HG03378 (cell line): ENCODE data around the gene PLCL1.

Source experiments
- ATAC-seq: cut with Tn5 transposase; IDR thresholded peaks from one replicate; pipeline ENCODE4 v1.9.1; 2021; ENCODE audit warnings: mild to moderate bottlenecking, moderate library complexity; ENCODE audit not compliant: unreplicated experiment

Gene PLCL1

DNA sequence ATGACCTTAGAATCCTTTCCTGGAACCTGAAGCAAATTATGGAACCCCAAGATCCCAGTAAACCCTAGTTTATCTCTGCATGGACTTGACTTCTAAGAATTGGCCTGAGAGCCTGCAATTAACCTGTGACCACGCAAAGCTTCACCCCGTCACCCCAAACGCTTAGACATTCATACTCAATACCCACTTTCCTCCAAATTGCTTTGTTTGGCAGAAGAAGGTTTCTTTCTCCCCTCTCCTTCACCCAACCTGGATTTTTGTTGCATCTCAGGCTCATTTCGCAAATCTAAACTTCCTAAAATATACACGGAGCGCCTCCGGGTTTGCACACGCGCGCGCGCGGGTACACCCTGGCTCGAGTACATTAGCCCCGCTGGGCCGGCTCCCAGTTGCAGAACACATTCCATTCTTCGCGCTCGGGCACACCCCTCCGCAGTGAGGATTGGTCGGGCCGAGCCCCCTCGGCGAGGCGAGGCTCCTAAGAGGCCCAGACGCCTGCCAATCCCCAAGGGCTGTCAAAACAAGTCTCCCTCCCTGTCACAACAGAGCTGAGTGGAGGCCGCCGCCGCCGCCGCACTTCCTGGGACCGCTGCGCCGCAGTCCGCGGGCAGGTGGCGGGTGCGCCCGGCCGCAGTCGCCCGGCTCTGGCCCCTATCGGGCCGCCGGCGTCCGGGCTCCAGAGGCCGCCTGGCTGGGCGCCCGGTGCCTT, at the start of gene PLCL1:
Gene PLCL1, plus strand, starts transcription at position 545 of the 709 bp plus-strand sequence.
- ATAC-seq, result peak; percentile 99

GRCh38 chr2:197759013-197759412, 45.4 kb upstream of the PLCL1 start:
- no peak for ATAC-seq

GRCh38 chr2:197759625-197760292, 44.6 kb upstream of the PLCL1 start:
- ATAC-seq, result no peak

- no peak for ATAC-seq
Observed at GRCh38 chr2:197760293-197760657, 44.1 kb upstream of the PLCL1 start.

DNA sequence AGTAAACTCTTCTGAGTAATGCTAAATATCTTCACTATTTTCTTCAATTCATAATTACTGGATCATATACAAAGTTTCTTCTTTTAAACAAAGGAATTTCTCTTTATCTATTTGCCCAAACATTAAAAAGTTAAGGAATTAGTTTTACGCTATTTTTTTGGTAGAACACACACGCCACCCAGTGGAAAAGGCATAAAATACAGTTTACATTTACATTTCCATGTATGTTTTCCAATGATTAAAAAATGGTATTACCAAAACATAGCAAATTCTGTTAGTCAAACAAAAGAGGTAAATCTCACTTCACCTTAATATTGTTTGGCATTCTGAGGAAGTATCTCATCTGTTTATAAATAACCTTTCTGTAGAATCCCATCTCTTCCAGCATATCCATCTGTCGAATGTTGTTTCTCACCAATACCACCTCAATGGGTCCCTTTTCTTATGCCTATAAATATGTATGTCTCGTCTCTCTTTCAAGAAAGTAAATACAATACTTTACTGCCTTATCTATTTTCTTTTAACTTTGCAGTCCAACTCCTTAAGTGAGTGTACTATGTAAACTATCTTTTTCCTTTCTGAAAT, 26.5 kb upstream of the PLCL1 start:
- no peak for ATAC-seq

GRCh38 chr2:197779261-197779660, 25.1 kb upstream of the PLCL1 start:
- ATAC-seq, result no peak

DNA sequence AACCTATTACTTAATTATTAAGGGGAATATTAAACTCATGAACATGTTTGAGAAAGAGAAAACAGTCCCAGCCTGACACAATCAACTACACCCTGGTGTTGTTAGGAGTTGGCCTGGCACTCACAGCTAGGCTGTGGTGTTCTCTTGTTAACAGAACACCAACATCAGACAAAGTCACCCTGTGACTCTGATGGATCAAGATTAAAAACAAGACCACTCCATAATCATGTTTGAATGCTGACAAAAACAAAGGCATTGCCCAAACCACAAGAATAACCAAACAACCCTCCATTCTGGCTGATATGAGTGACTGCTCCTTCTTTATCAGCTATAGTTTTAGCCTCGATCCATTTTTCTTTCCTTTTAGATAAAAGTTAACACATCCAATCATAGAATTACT, 22.3 kb upstream of the PLCL1 start:
- ATAC-seq, result no peak

DNA sequence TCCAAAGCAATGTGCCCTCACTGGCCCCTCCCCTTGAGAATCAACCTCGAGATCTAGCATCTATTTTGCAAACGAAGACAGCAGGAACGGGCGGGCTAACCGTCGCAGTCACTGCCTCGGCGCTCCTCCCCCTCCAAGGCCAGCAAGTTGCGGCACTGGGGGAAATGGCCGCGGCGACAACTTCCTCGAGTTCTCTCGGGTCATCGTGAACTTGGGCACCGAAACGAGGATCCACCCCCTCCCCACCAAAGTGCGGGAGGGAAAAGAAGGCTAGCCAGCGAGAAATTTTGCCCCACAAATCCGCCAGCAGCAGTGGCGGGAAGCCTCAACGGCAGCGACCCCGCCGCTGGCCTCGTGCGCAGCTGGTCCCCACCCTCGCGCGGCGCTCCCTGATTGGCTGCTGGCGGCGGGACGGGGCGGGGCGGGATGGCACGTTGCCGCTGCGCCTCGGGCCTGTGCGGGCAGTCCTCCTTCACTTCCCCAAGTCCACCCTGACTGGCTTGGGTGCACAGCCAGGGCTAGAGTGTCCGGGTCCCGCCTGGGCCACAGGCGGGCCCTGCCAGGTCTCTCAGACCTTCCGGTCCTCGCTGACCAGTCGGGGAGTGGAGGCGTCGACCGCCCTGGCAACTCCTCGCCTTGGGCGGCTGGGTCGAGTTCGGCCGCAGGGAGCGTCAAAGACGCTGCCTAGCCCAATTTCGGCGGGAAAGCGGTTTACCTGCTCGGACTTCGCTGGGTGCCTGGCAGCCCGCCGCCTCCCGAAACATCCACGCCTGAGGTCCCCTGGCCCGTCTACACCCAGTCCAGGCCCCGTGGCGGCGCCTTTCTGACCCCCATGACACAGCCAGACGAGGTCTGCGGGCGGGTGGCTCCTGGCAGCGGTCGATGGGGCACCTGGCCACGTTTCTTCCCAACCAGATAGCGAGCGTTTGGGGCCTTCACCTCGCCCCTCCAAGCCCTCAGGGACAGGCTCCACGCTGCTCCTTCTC, 19.1 kb upstream of the PLCL1 start, which contains the start of gene BOLL:
Gene BOLL, minus strand, starts transcription at position 364 of the 986 bp plus-strand sequence. CDS start 3,469 bp downstream, outside the sequence.
- no peak for ATAC-seq

DNA sequence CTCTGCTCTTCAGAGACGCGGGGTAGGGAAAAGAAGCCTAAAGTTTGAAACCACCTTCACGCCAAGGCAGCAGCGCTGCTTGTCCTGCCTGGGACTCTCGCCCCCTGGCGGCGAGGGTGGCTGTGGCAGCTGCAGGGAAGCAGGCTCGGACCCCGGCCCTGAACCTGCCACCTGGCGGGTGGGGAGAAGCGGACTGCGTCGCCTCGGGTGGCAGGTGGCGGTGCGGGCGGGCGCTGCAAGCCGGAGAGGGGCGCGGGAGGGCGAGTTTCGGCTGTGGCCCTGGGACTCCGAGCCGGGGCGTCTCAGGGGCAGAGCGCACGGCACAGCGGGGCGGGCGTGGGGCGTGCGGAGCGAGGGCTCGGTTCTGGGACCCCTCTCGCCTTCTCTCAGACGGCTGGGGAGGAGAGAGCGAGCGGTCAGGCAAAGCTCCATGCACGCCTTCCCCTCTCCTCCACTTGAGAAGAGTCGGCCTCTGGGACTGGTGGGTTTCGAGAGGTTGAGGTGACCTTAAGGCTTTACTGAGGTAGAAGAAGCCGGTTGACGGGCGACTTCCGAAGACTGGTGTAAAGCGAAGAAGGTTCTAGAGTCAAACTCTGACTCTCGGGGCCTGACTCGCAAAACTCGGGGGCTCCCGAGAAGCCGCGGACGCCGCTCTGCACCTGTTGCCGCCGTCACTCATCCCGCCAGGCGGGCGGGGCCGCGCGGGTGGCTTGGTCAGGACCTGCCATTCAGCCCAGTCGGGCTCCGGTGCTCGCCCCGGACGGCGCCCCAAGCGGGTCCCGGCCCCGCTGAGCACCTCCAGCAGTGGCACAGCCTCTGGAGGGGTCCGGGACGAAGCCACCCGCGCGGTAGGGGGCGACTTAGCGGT, 18.1 kb upstream of the PLCL1 start:
- peak; percentile 58 for ATAC-seq

- no peak for ATAC-seq
Observed at GRCh38 chr2:197793456-197793855, 10.9 kb upstream of the PLCL1 start.

DNA sequence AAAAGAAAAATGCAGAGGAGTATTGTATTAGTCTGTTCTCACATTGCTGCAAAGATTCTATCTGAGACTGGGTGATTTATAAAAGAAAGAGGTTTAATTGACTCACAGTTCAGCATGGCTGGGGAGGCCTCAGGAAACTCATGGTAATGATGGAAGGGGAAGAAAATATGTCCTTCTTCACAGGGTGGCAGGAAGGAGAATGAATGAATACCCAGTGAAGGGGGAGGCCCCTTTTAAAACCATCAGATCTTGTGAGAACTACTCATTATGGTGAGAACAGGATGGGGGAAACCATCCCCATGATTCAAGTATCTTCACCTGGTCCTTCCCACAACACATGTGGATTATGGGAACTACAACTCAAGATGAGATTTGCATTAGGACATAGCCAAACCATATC, 9.1 kb upstream of the PLCL1 start:
- no peak for ATAC-seq

GRCh38 chr2:197798187-197798586, 6.2 kb upstream of the PLCL1 start:
- no peak for ATAC-seq

DNA sequence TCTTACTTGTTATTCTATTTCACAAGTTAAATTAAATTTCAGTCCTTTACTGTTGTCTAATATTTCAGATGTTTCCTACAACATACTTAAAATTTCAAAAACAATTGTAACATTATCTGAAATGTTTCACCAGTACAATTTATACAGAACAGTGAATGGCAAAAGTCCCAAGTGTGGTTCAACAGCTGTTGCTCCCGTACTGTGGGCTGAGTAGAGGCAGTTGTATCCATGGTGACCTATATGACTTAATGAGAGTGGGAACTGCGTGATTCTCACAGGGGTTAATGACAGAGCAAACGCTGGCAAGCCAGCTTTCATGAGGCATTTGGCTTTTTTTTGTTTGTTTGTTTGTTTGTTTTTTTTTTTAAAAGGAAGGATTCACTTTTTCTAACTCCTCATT, 5.3 kb upstream of the PLCL1 start:
- ATAC-seq, result no peak

- no peak for ATAC-seq
Observed at GRCh38 chr2:197800091-197800490, 4.3 kb upstream of the PLCL1 start.

DNA sequence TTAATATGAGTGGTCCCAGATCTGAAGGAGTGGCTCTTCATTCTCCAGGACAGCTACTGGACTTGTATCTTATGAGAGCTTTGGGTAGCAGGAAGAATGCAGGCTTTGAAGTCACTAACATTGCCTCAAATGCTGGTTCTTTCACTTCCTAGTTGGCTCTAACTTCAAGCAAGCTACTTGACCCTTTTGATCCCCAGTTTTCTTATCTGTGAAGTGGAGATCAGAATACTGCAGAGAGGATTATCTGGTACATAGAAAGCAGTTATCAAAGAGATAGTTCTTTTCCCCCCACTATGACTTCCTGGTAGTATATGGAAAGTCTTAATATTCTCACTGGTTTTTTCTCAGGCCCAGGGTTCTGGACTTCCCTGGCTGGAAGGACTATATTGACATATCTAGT, 3.4 kb upstream of the PLCL1 start:
- ATAC-seq, result no peak

DNA sequence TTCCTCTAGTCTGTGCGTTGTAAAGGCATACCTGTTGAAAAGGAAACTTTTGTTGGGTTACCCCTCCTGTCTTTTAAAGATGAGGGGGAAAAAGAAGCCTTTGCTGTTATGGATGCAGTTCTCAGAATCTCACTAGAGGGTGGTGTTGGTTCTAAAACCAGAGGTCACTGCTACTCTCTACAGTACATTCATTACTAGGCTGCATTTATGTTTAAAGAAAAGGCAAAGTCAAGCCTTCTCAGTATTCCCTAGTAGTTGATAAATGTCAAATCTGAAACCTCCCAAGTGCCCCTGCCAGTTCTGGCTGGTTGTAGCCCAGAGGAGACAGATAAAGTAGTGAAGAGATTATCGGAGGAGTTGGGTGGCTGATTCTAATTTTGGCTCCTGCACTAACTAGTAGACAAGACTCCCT, 1.4 kb upstream of the PLCL1 start:
- ATAC-seq, result peak; percentile 40

GRCh38 chr2:197804758-197805714, 643 bp downstream of the PLCL1 start:
- ATAC-seq, result no peak

- no peak for ATAC-seq
Observed at GRCh38 chr2:197805715-197806633, 1.6 kb downstream of the PLCL1 start.
